ENCODE measurements around the gene PDPN.

Gene PDPN

DNA sequence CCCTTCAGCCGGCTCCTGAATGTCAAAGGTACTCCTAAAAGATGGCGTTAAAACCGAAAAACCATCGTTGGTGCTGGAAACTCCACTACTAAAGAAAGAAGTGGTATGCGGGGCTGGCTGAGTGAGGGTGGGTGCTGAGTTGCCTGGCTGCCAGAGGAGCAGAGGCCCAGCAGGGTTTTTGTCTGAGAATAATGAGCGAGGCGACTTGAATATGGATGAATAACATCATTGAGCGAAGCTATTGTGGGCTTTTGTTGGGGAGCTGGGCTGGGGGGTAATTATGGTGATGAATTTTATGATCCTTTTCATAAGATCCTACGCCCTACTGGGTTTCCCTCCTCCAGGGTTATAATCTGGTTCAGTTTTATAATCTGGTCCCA is 2.0 kb downstream of the PDPN start:
- H3K4me3 ChIP-seq (replicated peaks; ENCODE audit: low read depth, low read length) = peak overlapping the region; percentile 12
- TF ChIP-seq, protein P1, sequence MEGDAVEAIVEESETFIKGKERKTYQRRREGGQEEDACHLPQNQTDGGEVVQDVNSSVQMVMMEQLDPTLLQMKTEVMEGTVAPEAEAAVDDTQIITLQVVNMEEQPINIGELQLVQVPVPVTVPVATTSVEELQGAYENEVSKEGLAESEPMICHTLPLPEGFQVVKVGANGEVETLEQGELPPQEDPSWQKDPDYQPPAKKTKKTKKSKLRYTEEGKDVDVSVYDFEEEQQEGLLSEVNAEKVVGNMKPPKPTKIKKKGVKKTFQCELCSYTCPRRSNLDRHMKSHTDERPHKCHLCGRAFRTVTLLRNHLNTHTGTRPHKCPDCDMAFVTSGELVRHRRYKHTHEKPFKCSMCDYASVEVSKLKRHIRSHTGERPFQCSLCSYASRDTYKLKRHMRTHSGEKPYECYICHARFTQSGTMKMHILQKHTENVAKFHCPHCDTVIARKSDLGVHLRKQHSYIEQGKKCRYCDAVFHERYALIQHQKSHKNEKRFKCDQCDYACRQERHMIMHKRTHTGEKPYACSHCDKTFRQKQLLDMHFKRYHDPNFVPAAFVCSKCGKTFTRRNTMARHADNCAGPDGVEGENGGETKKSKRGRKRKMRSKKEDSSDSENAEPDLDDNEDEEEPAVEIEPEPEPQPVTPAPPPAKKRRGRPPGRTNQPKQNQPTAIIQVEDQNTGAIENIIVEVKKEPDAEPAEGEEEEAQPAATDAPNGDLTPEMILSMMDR (IDR thresholded peaks at IDR 0.05; ENCODE audit: low read length, missing control alignments) = no peak
- no peak for DNase-seq (ENCODE audit: low read depth)

DNA sequence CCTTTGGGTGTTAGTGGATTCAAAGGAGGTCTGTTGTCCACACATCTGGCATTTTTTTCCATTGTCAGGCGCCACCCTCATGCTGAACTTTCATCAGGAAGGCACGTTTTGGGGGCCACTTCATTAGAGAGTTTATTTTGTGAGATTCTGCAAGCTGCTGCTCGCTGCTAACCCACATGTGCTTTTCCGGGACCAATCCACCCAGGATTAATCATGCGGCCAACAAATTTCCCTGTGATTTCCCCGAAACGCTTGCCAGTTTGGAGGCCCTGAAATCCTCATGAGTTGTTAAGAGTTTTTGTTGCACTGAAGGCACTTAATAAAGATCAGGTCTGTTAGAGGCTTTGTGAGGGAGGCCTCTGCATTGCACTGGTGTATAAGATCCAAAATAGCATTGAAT is 2.4 kb downstream of the PDPN start:
- DNase-seq (ENCODE audit: low read depth) = no peak
- TF ChIP-seq, protein P1 (IDR thresholded peaks at IDR 0.05; ENCODE audit: low read length, missing control alignments) = no peak
- no peak overlapping the region for H3K4me3 ChIP-seq (replicated peaks; ENCODE audit: low read depth, low read length)

DNA sequence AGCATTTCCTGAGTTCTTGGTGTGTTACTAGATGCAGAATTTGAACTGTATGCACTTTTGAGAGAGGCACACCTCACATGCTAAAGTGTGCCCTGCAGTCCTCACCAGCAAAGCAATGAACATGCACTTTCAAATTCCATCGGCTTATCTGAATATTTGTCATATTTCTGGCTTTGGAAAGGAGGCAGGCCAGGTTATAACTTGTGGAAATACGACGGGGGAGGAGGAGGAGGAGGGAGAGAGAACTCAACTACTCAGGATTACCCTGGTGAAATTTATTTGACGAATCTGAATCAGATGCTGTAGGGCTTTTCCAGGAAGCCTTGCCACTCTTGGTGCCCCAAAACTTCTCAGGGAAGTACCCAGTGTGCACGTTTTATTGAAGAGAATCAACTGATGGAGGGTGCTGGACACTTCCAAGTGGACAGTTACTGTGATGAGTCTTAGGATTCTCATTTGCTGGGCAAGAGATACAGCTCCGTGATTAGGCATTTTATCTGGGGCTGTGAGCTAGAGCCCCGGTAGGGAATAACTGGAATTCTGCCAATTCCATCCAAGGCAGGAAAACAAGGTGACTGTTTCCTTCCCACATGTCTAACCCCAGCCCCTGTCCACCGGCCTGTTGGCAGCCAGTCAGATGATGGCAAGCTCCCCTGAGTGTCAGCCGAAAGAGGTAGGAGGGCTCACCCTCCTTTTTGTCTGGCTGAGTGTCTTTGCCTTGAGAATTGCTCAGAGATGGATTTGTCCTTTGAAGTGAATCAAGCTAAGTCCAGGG is 3.8 kb downstream of the PDPN start:
- TF ChIP-seq, protein P1 (IDR thresholded peaks at IDR 0.05; ENCODE audit: low read length, missing control alignments) = no peak
- no peak overlapping the region for H3K4me3 ChIP-seq (replicated peaks; ENCODE audit: low read depth, low read length)
- peak; percentile 51 for DNase-seq (ENCODE audit: low read depth)

DNA sequence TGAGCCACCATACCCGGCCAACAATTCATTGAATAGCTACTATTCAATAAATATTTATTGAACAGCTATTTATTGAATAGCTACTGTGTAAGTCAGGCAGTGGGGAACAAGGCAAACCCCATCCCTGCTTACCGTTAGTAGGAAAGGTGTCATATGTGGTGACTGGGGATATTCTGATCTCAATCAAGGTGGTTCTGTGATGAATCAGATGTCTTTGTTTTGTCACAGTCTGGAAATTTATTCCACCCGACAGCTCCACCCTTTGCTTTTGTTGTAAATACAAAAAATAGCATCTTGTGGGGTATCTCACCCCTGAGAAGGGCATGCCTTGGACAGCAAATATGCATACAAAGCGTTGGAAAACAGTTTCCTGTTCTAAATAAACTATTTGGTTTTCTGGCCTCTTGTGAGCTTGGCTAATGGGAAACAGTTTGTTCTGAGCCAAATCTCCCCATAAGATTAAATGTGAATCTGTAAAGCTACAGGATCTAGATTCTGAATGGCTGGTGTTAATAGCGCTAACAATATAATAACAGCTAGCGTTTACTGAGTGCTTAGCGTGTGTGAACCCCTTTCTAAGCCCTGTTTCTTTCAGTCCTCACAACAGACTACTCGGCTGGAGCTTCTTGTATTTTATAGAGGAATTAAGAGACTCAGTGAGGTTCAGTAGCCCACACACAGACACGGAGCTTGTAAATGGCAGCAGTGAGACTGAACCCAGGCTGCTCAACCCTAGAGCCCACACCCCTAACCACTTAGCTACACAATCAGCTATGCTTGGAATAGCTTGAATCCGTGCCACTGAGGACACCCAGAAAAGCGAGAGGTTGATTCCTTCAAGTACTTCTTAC is 5.5 kb downstream of the PDPN start:
- no peak for DNase-seq (ENCODE audit: low read depth)
- TF ChIP-seq, protein P1 (IDR thresholded peaks at IDR 0.05; ENCODE audit: low read length, missing control alignments) = no peak
- no peak overlapping the region for H3K4me3 ChIP-seq (replicated peaks; ENCODE audit: low read depth, low read length)

DNA sequence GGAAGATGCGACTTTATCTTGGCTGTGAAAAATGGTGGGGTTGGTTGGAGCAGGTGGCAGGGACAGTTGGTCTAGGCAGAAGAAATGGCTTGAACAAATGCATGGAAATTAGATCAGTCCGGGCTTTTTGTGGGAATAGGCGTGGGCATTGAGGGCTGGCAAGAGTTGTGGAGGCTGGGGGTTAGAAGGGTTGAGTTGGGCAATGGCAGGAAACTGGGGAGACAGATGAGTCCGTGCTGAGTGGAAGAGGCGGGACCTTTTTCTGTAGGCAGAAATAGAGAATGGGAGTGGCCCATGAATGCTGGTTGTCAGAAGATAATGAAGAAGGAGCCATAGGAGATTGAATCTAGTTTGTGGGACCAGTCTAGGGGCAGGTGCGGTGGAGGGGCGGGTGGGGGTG is 6.9 kb downstream of the PDPN start:
- no peak overlapping the region for H3K4me3 ChIP-seq (replicated peaks; ENCODE audit: low read depth, low read length)
- TF ChIP-seq, protein P1 (IDR thresholded peaks at IDR 0.05; ENCODE audit: low read length, missing control alignments) = no peak
- no peak for DNase-seq (ENCODE audit: low read depth)

DNA sequence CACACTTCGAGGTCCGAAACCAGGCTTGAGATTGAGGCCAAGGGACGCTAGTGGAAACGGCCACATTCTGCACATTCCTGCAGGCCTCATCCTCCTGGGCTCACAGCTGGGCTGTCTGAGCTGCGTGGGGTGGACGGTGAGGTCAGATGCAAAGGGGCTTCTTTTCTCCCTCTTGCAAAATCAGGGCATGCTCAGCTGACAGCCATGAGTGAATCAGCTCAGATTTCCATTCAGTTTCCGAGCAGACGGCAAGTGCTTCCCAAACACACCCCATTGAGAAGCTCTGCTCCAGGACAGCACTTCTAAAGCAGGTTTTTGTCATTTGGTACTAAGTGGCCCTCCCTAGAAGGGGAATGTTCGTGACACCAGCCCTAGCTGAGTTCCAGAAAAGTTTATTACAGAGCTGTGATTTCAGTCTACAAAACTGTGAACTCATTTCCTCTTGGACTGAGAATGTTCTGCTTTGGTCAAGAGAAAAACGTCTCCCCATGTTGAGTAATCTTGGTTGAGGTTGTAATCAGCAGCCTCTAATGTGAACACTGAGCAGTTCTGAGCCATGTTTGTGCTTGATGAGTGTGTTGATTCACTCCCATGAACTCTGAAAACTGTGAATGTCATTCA is 10.0 kb downstream of the PDPN start:
- DNase-seq (ENCODE audit: low read depth) = peak; percentile 92
- TF ChIP-seq, protein P1 (IDR thresholded peaks at IDR 0.05; ENCODE audit: low read length, missing control alignments) = no peak

More for the DNA sequence above, 10.0 kb downstream of the PDPN start:
- peak overlapping the region; percentile 11 for H3K4me3 ChIP-seq (replicated peaks; ENCODE audit: low read depth, low read length)
